HepG2 (cell line): ENCODE data around the gene ZBTB14. TPM values are rescaled to one million over a fixed set of nuclear protein-coding genes. Genes with fewer than 3 reads are reported as not detected.

ENCODE experiments used
- CHCHD3 ChIP-seq: sonication (generic); formaldehyde crosslinking; IDR thresholded peaks from 2 replicates; pipeline ENCODE4 v1.8.0; 2022; ENCODE audit warnings: mild to moderate bottlenecking, missing genetic modification reagents, moderate library complexity
- CREM ChIP-seq, 2 experiments: sonication (generic) in 1 of 2; formaldehyde crosslinking in 1 of 2; IDR thresholded peaks; 2 replicates each; pipeline versions ENCODE4 v1.4.0 to v1.6.1; 2016 to 2020; ENCODE audit warnings: antibody characterized with exemption in 1 of 2, mild to moderate bottlenecking in 1 of 2, missing genetic modification reagents in 1 of 2
- FOXC1 ChIP-seq: sonication (generic); formaldehyde crosslinking; IDR thresholded peaks from 2 replicates; pipeline ENCODE4 v1.8.0; 2022; ENCODE audit warnings: mild to moderate bottlenecking, missing genetic modification reagents, borderline replicate concordance
- GABPB1 ChIP-seq: IDR thresholded peaks from 2 replicates; pipeline ENCODE4 v1.6.1; 2016; ENCODE audit warnings: mild to moderate bottlenecking, missing genetic modification reagents, moderate library complexity, missing compliant biosample characterization
- HMGXB4 ChIP-seq, 2 experiments: sonication (generic) in 1 of 2; formaldehyde crosslinking in 1 of 2; IDR thresholded peaks; 2 replicates each; pipeline versions ENCODE4 v1.4.0 to v1.6.1; 2018 to 2020; ENCODE audit warnings: missing genetic modification reagents in 2 of 2, borderline replicate concordance in 1 of 2, low read depth in 1 of 2, mild to moderate bottlenecking in 1 of 2, missing biosample characterization in 1 of 2
- MEIS1 ChIP-seq: sonication (generic); formaldehyde crosslinking; IDR thresholded peaks from 2 replicates; pipeline ENCODE4 v1.9.0; 2021; ENCODE audit warnings: mild to moderate bottlenecking, missing genetic modification reagents, moderate library complexity, borderline replicate concordance
- MTF1 ChIP-seq: sonication (generic); formaldehyde crosslinking; IDR thresholded peaks from 2 replicates; pipeline ENCODE4 v1.5.0; 2020; ENCODE audit warnings: missing genetic modification reagents
- RBM22 ChIP-seq: fragments of 200-400 bp; formaldehyde crosslinking; optimal IDR thresholded peaks from 2 replicates; pipeline ENCODE3; 2017; ENCODE audit warnings: mild to moderate bottlenecking, low read length, moderate library complexity
- RXRA ChIP-seq: sonication (generic); formaldehyde crosslinking; IDR thresholded peaks from 2 replicates; pipeline ENCODE4 v1.5.1; 2020; ENCODE audit warnings: missing genetic modification reagents
- TOPORS ChIP-seq: sonication (generic); formaldehyde crosslinking; IDR thresholded peaks from 2 replicates; pipeline ENCODE4 v1.8.0; 2023; ENCODE audit warnings: mild to moderate bottlenecking, missing genetic modification reagents
- ZNF281 ChIP-seq: sonication (generic); formaldehyde crosslinking; IDR thresholded peaks from 2 replicates; pipeline ENCODE4 v1.4.0; 2020; ENCODE audit warnings: missing genetic modification reagents, borderline replicate concordance
- ZNF431 ChIP-seq: sonication (generic); formaldehyde crosslinking; IDR thresholded peaks from 2 replicates; pipeline ENCODE4 v1.9.0; 2022; ENCODE audit warnings: missing genetic modification reagents, low read depth, mild to moderate bottlenecking, borderline replicate concordance
- ZNF580 ChIP-seq: IDR thresholded peaks from 2 replicates; pipeline ENCODE4 v1.6.1; 2016; ENCODE audit warnings: low read depth, borderline replicate concordance
- ZNF605 ChIP-seq: sonication (generic); formaldehyde crosslinking; IDR thresholded peaks from 2 replicates; pipeline ENCODE4 v1.8.0; 2022; ENCODE audit warnings: mild to moderate bottlenecking, missing genetic modification reagents
- ZNF770 ChIP-seq: sonication (generic); formaldehyde crosslinking; IDR thresholded peaks from 2 replicates; pipeline ENCODE4 v1.5.0; 2020; ENCODE audit warnings: mild to moderate bottlenecking, missing genetic modification reagents
- polyA plus RNA-seq, 8 experiments: library from polyadenylated mRNA; depleted of rRNA in 3 of 8; stranded (reverse) in 7 of 8; unstranded in 1 of 8; fragments of >200 nt; fragmentation: Illumina TruSeq in 4 of 8; extraction: Trizol in 4 of 8; gene quantifications; 2 replicates each; pipeline versions ENCODE4 v1.2.1 to v1.2.3, GENCODE V29; 2011 to 2016; ENCODE audit warnings: low read depth in 4 of 8, missing spikeins in 1 of 8, mixed read lengths in 1 of 8; ENCODE audit not compliant: insufficient read depth in 1 of 8
- total RNA-seq, 5 experiments: library from RNA; depleted of rRNA; stranded (reverse); fragments of >200 nt; fragmentation: Illumina TruSeq; extraction: Trizol; gene quantifications; 2 replicates each; pipeline ENCODE4 v1.2.3, GENCODE V29; 2016; ENCODE audit warnings: low read depth in 1 of 5
- TF ChIP-seq, protein P1 (sequence below): sonication (generic); formaldehyde crosslinking; IDR thresholded peaks from 2 replicates; pipeline ENCODE4 v1.5.1; 2020; ENCODE audit warnings: mild to moderate bottlenecking, missing genetic modification reagents, moderate library complexity

ZBTB14 gene
- total and polyA plus RNA-seq, 2 of the 13 experiments (the other 11 are each of a cell fraction or from before 2014, with no cell fraction given): 8.0 to 14.4 TPM

GRCh38 chr18:5294457-5295230 is 882 bp downstream of the ZBTB14 start (continued):
- 0 out of 2 replicates have a peak, but pooled peaks have one; percentile 32 for TF ChIP-seq RXRA (CRISPR knock-in tag)
- TF ChIP-seq FOXC1: no peak
- no peak for TF ChIP-seq ZNF431 (CRISPR knock-in tag)
- no peak for TF ChIP-seq MTF1 (CRISPR knock-in tag)
- TF ChIP-seq CHCHD3 (CRISPR knock-in tag): 0 out of 2 replicates have a peak, but pooled peaks have one; percentile 33
- TF ChIP-seq, protein P1, sequence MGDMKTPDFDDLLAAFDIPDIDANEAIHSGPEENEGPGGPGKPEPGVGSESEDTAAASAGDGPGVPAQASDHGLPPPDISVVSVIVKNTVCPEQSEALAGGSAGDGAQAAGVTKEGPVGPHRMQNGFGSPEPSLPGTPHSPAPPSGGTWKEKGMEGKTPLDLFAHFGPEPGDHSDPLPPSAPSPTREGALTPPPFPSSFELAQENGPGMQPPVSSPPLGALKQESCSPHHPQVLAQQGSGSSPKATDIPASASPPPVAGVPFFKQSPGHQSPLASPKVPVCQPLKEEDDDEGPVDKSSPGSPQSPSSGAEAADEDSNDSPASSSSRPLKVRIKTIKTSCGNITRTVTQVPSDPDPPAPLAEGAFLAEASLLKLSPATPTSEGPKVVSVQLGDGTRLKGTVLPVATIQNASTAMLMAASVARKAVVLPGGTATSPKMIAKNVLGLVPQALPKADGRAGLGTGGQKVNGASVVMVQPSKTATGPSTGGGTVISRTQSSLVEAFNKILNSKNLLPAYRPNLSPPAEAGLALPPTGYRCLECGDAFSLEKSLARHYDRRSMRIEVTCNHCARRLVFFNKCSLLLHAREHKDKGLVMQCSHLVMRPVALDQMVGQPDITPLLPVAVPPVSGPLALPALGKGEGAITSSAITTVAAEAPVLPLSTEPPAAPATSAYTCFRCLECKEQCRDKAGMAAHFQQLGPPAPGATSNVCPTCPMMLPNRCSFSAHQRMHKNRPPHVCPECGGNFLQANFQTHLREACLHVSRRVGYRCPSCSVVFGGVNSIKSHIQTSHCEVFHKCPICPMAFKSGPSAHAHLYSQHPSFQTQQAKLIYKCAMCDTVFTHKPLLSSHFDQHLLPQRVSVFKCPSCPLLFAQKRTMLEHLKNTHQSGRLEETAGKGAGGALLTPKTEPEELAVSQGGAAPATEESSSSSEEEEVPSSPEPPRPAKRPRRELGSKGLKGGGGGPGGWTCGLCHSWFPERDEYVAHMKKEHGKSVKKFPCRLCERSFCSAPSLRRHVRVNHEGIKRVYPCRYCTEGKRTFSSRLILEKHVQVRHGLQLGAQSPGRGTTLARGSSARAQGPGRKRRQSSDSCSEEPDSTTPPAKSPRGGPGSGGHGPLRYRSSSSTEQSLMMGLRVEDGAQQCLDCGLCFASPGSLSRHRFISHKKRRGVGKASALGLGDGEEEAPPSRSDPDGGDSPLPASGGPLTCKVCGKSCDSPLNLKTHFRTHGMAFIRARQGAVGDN (CRISPR knock-in tag): peak; percentile 75
- no peak for TF ChIP-seq ZNF281 (CRISPR knock-in tag)
- TF ChIP-seq ZNF770: no peak
- TF ChIP-seq HMGXB4 (CRISPR knock-in tag; IDR thresholded peaks at IDR 0.05; ENCODE audit: borderline replicate concordance in 1 of 2, low read depth in 1 of 2): peak; percentile 51 to 58; a peak in 3 of 4 replicates
- 0 out of 2 replicates have a peak, but pooled peaks have one; percentile 45 for TF ChIP-seq TOPORS
- TF ChIP-seq MEIS1 (CRISPR knock-in tag): 0 out of 2 replicates have a peak, but pooled peaks have one; percentile 58
- no peak for TF ChIP-seq CREM (IDR thresholded peaks at IDR 0.05)
- TF ChIP-seq CREM (CRISPR knock-in tag; IDR thresholded peaks at IDR 0.05): no peak
- peak; percentile 74 for TF ChIP-seq RBM22
- TF ChIP-seq ZNF580 (CRISPR knock-in tag): 0 out of 2 replicates have a peak, but pooled peaks have one; percentile 33
- TF ChIP-seq ZNF605 (CRISPR knock-in tag): peak; percentile 39; the same call in 1 of the 2 replicates
- TF ChIP-seq GABPB1 (CRISPR knock-in tag): peak; percentile 45
